Activated T-helper 9 cell treated with anti-CD3 and anti-CD28 coated beads, Interleukin-2, amount 50 U/mL, for 16 hours (primary cell): ENCODE data around the gene SLC6A14.

Source experiments
- DNase-seq: peaks from one replicate; pipeline ENCODE4 v3.0.0-alpha.2; 2020; ENCODE audit warnings: low read depth

The SLC6A14 gene

GRCh38 chrX:116436358-116436816, at the start of gene SLC6A14:
SLC6A14 (plus strand) TSS chrX:116436606; CDS start chrX:116436710, 104 bp downstream.
- DNase-seq = no peak

- DNase-seq = no peak
These were observed 40.7 kb upstream of the SLC6A14 start for GRCh38 chrX:116395752-116396151.

- DNase-seq = no peak
These were observed 36.7 kb upstream of the SLC6A14 start for GRCh38 chrX:116399681-116400080.

- no peak for DNase-seq
These were observed 27.2 kb upstream of the SLC6A14 start for GRCh38 chrX:116409219-116409618.

- DNase-seq = no peak
These were observed 23.1 kb upstream of the SLC6A14 start for GRCh38 chrX:116413273-116413672.

GRCh38 chrX:116417214-116417613, 19.2 kb upstream of the SLC6A14 start:
- DNase-seq = no peak

GRCh38 chrX:116417968-116418367, 18.4 kb upstream of the SLC6A14 start:
- no peak for DNase-seq

GRCh38 chrX:116427978-116428377, 8.4 kb upstream of the SLC6A14 start:
- no peak for DNase-seq

- DNase-seq = no peak
These were observed 809 bp upstream of the SLC6A14 start for GRCh38 chrX:116435597-116435996.

- no peak for DNase-seq
These were observed 12.8 kb downstream of the SLC6A14 start for GRCh38 chrX:116449156-116449555.

- no peak for DNase-seq
These were observed 26.4 kb downstream of the SLC6A14 start, which contains the start of gene CT83 for GRCh38 chrX:116462822-116463221. CT83 (minus strand) TSS chrX:116462976; CDS start chrX:116462856, 120 bp downstream.

- no peak for DNase-seq
These were observed 43.7 kb downstream of the SLC6A14 start for GRCh38 chrX:116480059-116480458.

- no peak for DNase-seq
These were observed 53.7 kb downstream of the SLC6A14 start for GRCh38 chrX:116490104-116490503.

GRCh38 chrX:116493271-116493670, 56.9 kb downstream of the SLC6A14 start:
- no peak for DNase-seq

GRCh38 chrX:116499780-116500179, 63.4 kb downstream of the SLC6A14 start:
- no peak for DNase-seq
